Activated T-helper 9 cell treated with anti-CD3 and anti-CD28 coated beads, Interleukin-2, amount 50 U/mL, for 16 hours (primary cell): Measurements from ENCODE around the gene NOX5.

Source experiments
- DNase-seq: peaks from one replicate; pipeline ENCODE4 v3.0.0-alpha.2; 2020; ENCODE audit warnings: low read depth

Gene NOX5

GRCh38 chr15:69018951-69019350 lies 4.5 kb downstream of the NOX5 start:
- no peak for DNase-seq

GRCh38 chr15:69021895-69022294 lies 7.4 kb downstream of the NOX5 start:
- DNase-seq: no peak

- DNase-seq: no peak
Measured at GRCh38 chr15:69025320-69025719, 10.8 kb downstream of the NOX5 start.

GRCh38 chr15:69026355-69026754 lies 11.9 kb downstream of the NOX5 start:
- no peak for DNase-seq

- no peak for DNase-seq
Measured at GRCh38 chr15:69027976-69028518, 13.6 kb downstream of the NOX5 start.

- no peak for DNase-seq
Measured at GRCh38 chr15:69031013-69032001, 16.8 kb downstream of the NOX5 start.

GRCh38 chr15:69032031-69032430 lies 17.5 kb downstream of the NOX5 start:
- DNase-seq: no peak

GRCh38 chr15:69032703-69033373 lies 18.3 kb downstream of the NOX5 start:
- no peak for DNase-seq

GRCh38 chr15:69034352-69034751 lies 19.9 kb downstream of the NOX5 start:
- DNase-seq: no peak

GRCh38 chr15:69035205-69035917 lies 20.9 kb downstream of the NOX5 start:
- no peak for DNase-seq

GRCh38 chr15:69035918-69036258 lies 21.4 kb downstream of the NOX5 start:
- no peak for DNase-seq

GRCh38 chr15:69036826-69037225 lies 22.3 kb downstream of the NOX5 start:
- DNase-seq: no peak

- no peak for DNase-seq
Measured at GRCh38 chr15:69037482-69037881, 23.0 kb downstream of the NOX5 start.

- DNase-seq: no peak
Measured at GRCh38 chr15:69037977-69038376, 23.5 kb downstream of the NOX5 start.

- DNase-seq: no peak
Measured at GRCh38 chr15:69038508-69038907, 24.0 kb downstream of the NOX5 start.

- no peak for DNase-seq
Measured at GRCh38 chr15:69039516-69040225, 25.2 kb downstream of the NOX5 start.

GRCh38 chr15:69042531-69042930 lies 28.0 kb downstream of the NOX5 start:
- no peak for DNase-seq

GRCh38 chr15:69045802-69046201 lies 31.3 kb downstream of the NOX5 start:
- no peak for DNase-seq

- DNase-seq: no peak
Measured at GRCh38 chr15:69046781-69047180, 32.3 kb downstream of the NOX5 start.

GRCh38 chr15:69049976-69050375 lies 35.5 kb downstream of the NOX5 start:
- no peak for DNase-seq

GRCh38 chr15:69055251-69055650 lies 40.8 kb downstream of the NOX5 start:
- no peak for DNase-seq

- no peak for DNase-seq
Measured at GRCh38 chr15:69056365-69056764, 41.9 kb downstream of the NOX5 start.
